Right forelimb (tissue), 1 donor: ENCODE results near the gene CDKN2B-AS1.

ENCODE experiments used
- DNase-seq: peaks from one replicate; pipeline ENCODE4 v3.0.0-alpha.2; 2018

The CDKN2B-AS1 gene

DNA sequence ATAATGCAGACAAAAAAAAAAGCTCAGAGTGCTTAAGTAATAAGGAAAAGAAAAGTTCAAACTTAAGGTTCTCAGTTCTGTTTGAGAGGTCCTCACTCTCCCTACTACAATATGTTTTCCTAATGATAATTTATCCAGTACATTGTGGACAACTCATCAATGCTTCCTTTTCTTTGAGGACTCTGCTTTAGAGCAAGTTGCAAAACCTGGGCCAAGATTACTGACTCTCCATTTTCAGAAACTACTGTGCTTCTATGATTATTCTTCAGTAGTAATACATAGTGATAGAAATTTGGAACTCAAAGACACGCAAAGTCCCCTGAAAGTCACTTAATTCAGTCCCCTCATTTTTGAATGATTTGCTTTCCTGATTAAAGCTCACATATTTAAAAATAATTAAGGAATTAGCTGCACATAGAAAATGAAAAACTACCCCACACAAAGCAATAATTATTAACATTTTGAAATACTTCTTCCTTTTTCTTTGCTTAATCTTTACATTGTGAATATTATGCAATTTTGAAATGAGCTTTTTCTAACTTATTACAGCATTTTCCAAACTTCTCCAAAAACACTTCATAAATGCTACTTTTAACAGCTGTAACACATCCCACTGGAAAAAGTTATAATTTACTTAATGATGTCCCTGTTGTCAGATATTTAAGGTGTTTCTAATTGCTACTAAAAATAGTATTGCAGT lies 11.6 kb upstream of the CDKN2B-AS1 start:
- no peak for DNase-seq

DNA sequence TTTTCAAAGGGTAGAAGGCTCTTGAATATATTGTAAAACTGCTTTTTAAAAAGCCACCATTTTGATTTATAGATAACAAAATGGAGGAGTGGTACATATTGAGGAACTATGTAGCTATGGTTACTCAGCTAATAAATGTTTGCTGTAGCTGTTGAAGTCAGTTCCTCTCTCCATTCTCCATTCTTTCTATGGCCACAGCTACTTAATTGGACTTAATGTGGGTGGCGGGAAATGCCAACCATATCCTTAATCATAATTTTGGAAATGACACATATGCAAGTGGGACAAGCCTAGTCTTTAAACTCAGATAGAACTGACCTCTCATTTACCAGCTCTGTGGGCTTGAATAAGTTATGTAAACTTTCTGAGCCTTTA lies 11.0 kb upstream of the CDKN2B-AS1 start:
- no peak for DNase-seq

DNA sequence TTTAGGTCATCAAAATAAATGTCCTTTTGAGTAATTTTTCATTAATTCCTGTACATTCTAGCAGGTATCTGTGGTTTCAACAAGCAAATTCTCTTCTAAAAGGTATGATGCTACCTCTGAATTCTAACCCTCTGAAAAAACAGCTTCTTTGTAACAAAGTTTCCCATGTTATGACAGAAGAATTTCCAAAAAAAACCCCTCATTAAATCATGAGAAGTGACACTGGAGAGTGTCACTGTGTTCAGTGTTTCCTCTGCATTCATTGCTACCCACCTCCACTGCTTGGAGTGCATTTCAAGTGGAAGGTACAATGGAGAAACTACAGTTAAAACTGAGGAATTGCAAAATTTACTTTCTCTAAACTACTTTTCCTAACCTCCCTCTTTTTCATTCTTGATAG lies 10.5 kb upstream of the CDKN2B-AS1 start:
- no peak for DNase-seq

DNA sequence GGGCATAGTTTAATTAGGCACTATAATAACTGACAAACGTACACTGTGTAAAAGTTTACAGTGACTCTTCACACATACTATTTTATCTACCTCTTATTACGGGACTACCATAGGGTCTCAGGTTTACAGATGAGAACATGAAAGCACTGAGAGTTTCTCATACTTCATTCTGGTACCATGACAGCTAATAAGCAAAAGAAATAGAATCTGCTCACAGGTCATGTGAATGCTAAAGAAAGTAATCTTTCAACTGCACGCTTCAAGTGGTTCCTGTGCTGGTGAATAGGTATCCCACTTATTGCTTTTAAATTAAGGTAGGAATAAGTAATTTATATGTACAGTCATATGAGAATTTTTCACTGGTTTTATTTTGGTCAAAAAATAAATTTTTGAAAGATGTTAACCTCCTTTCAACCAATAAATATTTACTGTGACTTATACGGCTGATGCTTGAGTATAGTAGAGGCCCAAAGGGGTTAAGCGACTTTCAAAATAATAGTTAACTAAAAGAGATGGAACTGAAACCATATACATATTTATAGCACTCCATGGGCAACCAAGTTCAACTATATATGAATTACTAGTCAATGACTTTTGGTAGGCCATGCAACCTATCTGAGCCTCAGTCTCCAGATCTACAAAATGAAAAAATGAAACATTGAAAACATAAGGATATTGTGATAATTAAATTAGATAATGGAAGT lies 8.5 kb upstream of the CDKN2B-AS1 start:
- no peak for DNase-seq

DNA sequence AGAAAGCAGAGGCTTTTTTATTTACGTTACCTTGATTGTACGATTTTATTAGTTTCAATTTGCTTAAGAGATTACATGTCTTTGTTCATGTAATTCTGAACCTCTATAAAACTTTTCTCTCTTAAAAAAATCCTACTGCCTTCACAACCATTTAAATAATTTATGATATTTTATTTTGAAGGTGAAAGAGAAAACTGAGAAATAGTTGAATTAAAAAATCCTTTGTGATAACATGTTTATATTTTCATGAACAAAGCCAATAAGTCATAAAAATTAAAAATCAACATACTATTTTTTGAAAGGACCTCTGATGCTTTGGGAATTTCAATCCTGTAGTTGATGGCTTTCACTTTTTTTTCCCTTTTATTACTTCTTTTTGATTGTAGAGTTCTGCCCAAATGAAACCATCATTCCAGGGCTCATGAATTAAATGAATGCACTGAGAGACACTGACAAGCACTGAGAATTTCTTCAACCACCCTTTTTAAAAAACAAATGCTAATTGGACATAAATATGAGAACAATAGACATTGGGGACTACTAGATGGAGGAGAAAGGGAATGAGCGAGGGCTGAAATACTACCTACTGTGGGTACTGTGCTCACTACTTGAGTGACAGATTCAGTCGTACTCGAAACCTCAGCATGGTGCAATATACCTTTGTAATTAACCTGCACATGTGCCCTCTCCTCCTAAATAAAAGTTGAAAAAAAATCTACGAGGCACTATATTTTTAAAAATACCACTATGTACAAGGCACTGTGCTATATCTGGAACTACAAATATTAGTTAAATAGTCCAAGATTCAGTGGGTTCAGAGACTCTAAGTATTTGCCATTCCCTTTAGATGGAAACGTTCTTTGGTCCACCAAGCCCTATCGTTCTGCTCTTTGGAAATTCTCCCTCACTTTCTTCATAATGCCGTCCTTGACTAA lies 6.3 kb upstream of the CDKN2B-AS1 start:
- no peak for DNase-seq

DNA sequence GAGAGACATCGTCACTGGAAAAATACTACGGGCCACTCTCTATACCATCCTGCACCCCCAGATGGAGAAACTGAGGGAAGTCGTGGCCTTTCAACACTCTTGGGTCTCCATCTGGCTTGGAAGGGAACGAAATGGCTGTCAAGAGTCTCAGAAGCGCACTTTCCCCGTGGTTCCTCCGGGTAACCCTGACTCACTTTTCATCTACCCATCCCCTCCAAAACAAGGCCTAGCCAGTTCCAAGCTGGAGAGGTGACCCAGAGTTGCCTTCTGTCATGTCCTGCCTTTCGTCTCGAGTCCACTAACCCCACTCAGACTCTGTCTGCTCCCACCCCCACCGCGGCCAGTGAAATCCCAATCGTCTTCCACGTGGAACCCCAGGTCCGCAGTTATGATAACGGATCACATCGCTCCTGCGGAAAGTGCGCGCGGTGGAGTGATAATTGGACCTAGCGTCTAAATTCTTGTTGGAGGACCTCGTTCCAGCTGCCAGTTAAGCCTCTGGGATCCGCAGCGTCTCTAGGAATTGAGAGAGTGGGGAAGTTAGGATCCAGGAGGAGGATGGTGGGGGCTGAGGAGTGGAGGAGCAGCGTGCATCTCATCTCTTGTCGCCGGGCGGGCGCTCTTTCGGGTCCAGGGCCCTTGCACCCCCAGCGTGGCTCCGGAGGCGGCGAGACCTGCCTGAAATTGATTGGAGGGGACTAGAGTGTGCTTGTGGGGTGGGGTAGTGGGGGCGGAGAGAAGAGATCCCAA lies 5.0 kb upstream of the CDKN2B-AS1 start:
- DNase-seq: no peak

DNA sequence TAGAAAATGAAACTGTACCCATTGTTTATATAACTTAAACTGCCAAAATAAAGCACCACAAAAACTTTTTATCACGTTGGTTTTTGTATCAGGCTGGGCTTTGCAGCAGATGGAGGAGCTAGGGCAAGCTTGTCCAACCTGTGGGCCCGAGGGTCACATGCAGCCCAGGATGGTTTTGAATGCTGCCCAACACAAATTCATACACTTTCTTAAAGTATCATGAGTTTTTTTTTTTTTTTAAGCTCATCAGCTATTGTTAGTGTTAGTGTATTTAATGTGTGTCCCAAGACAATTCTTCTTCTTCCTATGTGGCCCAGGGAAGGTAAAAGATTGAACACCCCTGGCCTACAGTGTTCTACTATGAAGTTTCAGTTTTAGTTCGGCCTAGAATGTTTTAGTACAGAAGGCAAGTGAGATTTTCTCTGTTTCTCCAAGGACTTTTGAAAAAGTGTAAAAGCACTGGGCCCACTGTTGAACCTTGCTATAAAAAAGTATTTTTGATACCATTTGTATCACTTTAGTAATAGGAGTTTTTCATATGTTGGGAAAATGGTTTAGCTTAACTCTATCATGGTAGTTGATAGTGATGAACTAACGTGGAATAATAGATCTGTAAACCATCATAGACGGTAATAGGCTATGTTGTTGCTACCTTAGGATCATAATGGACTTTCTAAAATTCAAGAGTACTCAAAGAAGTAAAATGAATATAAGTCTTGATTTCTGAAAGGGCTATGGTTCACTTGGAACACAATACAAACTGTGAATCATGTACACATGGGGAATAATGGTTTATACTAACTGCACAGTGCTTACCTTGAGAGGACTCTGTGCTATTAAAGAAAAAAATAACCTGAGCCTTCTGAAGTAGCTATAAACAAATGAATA lies 3.3 kb upstream of the CDKN2B-AS1 start:
- no peak for DNase-seq

DNA sequence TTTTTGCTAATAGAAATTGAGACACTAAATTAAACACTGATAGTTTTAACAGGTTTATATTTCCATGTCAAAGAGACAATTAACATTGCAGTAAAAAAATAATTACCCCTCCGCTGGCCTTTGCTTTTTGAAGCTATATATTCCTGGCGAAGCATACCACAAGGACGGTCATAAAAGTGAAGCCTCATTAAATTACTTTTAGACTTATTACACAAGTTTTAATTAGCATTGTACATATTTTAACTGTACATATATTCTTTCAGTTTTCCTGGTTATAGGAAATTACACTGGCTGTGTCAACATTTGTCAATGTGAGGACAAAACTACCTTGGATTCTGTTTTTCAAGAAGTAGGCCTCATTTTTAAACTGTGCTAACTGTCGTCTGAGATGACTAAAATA lies 1.6 kb upstream of the CDKN2B-AS1 start:
- no peak for DNase-seq

DNA sequence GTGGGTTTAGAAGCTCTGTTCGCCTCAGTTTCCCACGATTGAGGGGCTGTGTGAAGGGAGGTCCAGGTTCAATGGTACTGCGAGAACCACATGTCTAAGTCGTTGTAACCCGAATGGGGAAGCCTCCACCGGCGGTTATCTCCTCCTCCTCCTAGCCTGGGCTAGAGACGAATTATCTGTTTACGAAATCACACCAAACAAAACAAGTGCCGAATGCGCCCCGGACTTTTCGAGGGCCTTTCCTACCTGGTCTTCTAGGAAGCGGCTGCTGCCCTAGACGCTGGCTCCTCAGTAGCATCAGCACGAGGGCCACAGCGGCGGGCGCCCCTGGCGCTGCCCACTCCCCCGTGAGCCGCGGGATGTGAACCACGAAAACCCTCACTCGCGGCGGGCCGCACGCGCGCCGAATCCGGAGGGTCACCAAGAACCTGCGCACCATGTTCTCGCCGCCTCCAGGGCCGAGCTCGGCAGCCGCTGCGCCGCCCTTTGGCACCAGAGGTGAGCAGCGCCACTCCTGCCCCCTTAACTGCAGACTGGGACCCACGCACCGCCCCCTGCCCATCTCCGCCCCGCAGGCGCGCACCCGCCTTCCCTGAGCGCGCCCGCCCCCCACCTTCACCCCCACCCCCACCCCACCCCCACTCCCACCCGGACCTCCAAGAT lies 567 bp upstream of the CDKN2B-AS1 start, which contains the start of gene CDKN2A:
CDKN2A (minus strand) TSS at position 500 of the 663 bp plus-strand sequence.
- no peak for DNase-seq

DNA sequence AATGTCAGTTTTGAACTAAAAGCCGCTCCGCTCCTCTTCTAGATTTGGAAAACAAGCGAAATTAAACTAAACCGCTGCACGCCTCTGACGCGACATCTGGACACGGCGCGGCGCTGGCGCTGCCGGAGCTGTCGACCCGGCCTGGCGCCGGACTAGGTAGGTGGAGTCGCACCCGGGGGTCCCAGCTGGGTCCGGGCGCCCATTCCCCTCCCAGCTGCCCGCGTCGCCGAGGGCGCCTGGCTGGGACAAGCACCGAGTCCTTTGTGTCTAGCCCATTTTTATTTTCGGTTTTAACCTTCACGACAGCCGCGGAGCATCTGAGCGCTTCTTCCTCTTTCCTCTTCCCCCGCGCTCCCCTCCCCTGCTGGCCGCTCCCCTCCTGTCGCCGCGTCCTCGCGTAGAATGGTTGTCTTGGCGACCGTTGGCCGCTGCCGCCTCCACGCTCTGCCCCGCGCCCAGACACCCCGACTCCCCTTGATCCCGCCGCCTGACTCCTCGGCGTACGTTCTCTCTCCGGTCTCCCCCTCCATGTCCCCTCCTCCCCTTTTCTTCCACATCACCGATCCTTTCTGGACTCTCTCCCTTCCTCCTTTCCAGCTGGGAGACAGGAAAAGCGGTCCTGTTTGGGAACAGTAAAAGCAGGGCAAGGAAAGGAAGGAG lies 545 bp downstream of the CDKN2B-AS1 start:
- peak; percentile 73 for DNase-seq

DNA sequence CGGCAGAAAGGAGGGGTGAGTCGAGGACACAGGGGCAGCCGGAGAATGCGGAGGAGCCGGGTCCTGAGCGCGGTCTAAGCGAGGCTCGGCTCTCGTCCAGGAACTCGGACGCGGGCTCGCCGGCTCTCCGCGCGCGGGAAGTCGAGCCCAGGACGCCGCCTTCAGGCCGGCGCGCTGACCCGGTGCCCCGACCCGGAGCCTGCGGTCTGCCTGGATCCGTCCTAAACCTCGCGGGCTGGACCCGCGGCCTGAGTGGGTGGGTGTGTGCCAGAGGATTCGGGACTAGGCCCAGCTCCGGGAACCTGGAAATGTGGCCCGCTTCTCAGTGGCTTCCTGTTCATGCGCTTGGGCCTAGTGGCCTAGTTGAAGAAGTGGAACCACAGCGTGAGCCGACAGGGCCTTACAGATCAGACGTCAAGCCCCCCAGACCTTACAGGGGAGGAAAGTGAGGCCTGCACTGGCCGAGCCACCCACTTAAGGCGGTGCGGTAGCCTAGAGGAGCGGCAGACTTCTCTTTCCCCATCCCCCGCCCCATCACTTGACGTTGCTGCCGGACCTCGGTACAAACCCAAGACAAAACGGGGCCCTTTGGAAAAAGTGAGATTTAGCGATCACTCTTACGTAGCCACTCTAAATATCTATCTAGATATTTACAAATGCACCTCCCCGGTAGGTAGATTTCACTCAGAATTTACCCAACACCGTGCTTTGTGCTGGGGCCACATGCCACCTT lies 1.2 kb downstream of the CDKN2B-AS1 start:
- peak; percentile 61 for DNase-seq

DNA sequence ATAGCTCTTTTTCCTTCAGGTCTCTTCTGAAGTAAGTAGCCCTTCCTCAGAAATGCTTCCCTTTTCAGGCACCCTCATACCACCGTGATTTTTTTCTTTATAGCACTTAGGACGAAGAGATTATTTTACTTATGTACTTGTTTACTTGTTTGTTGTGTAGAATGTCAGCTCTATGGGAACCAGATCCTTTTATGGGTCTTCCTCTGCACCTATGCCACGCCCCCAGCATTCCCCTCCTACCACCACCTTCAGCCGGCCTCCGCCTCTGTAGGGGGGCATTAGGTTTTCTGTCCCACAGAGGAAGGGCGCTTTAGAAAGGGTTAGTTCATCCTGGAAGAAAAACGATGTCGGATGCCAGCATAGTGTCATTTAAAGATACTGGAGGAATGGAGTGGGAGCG lies 1.8 kb downstream of the CDKN2B-AS1 start:
- no peak for DNase-seq

DNA sequence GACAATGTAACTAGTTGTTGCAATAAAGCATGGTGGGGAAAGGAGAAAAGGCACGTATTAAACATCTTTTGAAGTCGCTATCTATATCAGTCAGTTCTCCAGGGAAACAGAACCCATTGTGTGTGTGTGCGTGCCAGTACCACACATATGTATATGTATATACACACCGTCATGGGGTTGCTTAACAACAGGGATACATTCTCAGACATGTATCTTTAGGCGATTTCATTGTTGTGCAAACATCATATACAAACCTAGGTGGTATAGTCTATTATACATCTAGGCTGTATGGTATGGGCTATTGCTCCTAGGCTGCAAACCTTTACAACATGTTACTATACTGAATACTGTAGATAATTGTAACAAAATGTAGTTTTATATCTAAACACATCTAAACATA lies 2.3 kb downstream of the CDKN2B-AS1 start:
- no peak for DNase-seq

DNA sequence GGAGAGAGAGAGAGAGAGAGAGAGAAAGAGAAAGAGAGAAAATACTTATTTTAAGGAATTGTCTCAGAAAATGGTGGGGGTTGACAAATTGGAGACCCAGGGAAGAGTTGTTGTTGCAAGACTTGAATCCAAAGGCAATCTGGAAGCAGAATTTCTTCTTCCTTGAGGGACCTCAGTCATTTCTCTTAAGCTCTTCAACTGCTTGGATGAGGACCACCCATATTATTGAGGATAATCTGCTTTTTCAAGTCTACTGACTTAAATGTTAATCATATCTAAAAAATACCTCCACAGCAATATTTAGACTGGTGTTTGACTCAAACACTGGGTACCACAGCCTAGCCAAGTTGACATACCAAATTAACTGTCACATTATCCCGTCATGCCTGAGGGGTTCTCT lies 2.9 kb downstream of the CDKN2B-AS1 start:
- no peak for DNase-seq

DNA sequence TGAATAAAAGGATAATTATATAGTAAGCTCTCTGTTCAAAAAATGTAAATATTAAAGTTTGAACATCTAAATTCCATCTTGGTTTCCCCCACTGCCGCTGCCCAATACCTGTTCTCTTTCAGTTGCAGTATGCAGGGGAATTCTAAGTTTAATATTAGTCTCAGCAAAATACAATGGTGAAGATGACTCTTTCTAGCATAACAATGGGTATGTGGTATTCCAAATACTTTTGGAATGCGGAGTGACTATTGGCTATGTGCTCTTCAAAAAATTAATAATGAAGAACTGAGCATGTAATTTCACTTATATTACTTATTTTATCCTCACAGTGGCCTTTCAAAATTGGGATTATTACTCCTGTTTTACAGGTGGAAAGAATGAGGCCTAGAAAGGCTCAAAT lies 3.4 kb downstream of the CDKN2B-AS1 start:
- DNase-seq: no peak

DNA sequence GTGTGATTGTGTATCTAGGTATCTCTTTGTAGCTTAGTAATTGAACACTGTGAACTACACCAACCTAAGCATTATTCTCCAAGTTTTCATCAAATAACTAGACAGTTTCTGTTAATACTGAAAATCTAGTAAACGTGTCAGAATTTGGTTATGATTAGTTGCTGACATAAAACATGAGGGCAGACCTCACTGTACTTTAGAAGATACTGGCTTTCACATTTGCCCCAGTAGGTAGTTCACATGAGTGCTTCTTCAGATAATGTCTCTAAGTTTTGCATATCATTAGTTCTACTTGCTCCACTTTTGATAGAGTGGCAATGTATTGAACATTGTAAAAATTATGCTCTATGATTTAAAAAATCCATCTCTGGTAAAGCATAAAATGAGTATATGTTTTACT lies 7.4 kb downstream of the CDKN2B-AS1 start:
- DNase-seq: no peak

DNA sequence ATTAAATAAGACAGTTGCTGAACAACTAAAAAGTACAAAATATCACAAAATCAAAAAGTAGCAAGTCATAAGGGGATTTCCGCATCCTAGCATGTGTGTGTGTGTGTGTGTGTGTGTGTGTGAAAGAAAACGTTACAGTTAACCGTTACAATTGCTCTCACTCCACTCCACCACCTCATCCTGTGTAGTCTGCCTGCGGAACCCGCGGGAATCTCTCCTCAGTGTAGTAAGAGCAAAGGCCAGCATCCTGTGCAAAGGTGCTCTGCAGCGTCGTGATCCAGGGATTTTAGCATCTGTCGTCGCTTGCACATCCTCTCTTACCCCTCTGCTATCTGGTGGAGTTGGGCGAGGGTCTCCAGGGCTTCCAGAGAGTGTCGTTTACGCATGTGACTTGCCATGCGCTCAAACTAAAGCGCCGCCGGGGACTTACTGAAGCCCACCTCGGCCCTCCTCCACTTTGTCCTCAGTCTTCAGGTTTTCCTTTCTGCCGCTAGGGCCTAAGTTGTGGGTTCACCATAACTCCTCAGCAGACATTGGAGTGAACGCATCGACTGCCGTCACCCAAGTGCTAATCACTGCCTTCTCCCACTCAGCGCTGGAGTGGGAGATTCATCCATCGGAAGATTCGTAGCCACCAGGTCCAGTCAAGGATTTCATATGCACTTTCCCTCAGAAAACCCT lies 10.6 kb downstream of the CDKN2B-AS1 start:
- DNase-seq: no peak

DNA sequence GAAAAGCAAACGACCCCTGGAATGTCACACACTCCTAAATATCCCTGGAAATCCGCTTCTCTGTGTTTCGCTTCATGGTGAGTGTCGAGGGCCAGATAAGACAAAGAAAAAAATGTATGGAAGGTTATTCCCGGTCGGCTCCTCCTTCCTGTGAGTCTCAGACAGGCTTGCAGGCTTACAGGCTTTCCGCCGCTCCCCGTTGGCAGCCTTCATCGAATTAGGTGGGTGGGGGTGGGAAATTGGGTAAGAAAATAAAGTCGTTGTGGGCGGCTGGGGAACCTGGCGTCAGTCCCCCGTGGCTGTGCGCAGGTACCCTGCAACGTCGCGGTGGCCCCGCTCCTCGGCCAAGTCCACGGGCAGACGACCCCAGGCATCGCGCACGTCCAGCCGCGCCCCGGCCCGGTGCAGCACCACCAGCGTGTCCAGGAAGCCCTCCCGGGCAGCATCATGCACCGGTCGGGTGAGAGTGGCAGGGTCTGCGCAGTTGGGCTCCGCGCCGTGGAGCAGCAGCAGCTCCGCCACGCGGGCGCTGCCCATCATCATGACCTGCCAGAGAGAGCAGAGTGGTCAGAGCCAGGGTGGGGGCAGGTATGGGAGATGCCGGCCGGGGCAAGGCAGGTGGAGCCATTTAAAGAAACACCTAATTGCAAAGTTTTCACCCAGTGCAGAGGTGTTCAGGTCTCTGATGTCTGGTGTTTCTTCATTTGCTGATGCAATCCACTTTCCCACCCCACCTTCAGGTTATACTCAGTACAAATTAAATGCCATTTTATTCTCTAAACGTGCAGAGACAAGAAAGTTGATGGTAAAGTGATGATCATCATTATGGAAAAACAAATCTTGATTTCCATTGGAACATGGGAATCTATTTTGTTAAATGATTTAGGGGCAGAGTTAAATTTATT lies 11.4 kb downstream of the CDKN2B-AS1 start:
- no peak for DNase-seq
